Embryonic facial prominence (tissue), 1 donor: ENCODE data around the gene SPTLC3.

Source experiments
- DNase-seq: peaks from one replicate; pipeline ENCODE4 v3.0.0-alpha.2; 2016; ENCODE audit errors: extremely low spot score

Gene SPTLC3

GRCh38 chr20:13186043-13186774 lies 177.4 kb downstream of the SPTLC3 start:
- DNase-seq = no peak

GRCh38 chr20:13187899-13188298 lies 179.1 kb downstream of the SPTLC3 start:
- DNase-seq = no peak

DNA sequence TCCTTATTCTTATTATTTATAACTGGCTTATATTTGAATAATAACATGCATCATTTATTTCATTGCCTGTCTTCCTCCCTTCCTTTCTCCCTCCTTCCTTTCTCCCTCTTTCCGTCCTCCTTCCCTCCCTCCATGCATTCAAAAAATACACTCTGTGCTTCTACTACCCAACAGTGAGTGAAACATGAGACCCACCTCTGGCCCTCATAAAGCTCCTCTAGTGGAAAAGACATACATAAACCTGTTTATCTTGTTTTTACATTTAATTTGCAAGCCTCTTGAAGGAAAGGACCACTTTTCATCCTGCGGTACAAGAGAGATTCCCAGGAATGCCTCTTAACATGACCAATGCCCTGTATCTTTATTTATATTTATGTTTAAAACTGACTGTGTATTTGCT lies 190.5 kb downstream of the SPTLC3 start:
- no peak for DNase-seq

- no peak for DNase-seq
Measured at GRCh38 chr20:13200767-13201500, 192.2 kb downstream of the SPTLC3 start.

DNA sequence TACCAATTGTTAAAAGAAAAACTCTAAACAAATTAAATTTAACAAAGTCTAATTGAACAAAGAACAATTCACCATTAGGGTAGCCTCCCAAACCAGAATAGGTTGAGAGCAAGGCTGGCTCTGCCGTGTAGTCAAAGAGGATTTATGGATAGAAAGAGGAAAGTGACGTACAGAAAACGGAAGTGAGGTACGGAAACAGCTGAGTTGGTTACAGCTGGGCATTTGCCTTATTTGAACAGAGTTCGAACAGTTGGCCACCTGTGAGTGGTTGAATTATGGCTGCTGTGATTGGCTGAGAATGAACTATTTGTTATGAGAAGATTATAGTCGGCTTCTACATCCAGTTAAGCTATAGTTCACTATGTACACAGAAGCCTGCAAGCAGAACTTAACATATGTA lies 193.8 kb downstream of the SPTLC3 start:
- no peak for DNase-seq

DNA sequence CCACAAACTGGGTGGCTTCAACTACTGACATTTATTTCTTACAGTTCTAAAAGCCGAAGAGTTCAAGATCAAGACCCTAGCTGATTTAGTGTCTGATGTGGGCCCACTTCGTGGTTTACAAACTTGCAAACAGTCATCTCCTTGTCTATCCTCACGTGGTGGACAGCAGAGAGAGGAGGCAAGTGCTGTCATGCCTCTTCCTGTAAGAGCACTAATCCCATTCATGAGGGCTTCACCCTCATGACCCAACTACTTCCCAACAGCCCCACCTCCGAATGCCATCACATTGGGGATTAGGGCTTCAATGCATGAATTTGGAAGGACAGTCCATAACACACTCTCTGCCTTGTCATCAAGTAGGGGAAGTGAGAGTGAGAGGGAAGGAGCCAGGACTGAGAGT lies 196.7 kb downstream of the SPTLC3 start:
- DNase-seq = no peak

GRCh38 chr20:13205848-13206434 lies 197.2 kb downstream of the SPTLC3 start:
- no peak for DNase-seq

- no peak for DNase-seq
Measured at GRCh38 chr20:13207016-13207415, 198.2 kb downstream of the SPTLC3 start.

GRCh38 chr20:13211956-13212618 lies 203.3 kb downstream of the SPTLC3 start:
- DNase-seq = no peak

- DNase-seq = no peak
Measured at GRCh38 chr20:13212750-13213149, 204.0 kb downstream of the SPTLC3 start.

- no peak for DNase-seq
Measured at GRCh38 chr20:13213335-13213734, 204.6 kb downstream of the SPTLC3 start.

DNA sequence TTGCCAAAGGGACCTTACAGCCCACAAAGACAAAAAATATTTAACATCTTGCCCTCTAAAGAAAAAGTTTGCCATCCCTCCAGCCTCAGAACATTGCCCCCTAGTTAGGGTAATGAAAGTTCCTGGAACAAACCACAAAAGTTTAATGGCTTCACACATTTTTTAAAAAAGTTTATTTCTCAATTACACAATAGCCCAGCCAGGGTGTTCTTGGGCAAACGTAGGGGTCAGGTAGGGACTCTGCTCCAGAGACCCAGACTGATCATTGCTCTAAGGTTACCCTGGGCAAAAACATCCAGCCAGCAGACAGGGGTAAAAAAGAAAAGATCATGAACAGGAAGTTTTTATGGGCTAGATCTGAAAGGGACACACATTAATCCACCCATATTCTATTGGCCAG lies 207.8 kb downstream of the SPTLC3 start:
- no peak for DNase-seq
